Brain (organoid and tissue), 1 donor: Measurements from ENCODE around the gene ATP5MC2. TPM values are rescaled to one million over a fixed set of nuclear protein-coding genes. Genes with fewer than 3 reads are reported as not detected.

Source experiments
- polyA plus RNA-seq: library from polyadenylated mRNA; stranded (reverse); fragments of 350-450 nt; fragmentation: Illumina TruSeq; extraction: RNeasy Lipid Tissue Mini Kit (QIAGEN cat#74804); gene quantifications from one replicate; pipeline ENCODE4 v1.2.3, GENCODE V29; 2015; ENCODE audit warnings: low read depth, low replicate concordance; ENCODE audit not compliant: insufficient read depth

Gene ATP5MC2
- polyA plus RNA-seq, 1 donor from 2014 or later, result 614 TPM

Other genes starting within 250 kb of the ATP5MC2 start
- 109 TPM for gene PRR13, start 234.3 kb downstream of the ATP5MC2 start, polyA plus RNA-seq
- gene PCBP2, start 224.0 kb downstream of the ATP5MC2 start, polyA plus RNA-seq, result 1,093 TPM
- gene MAP3K12, start 176.6 kb downstream of the ATP5MC2 start, polyA plus RNA-seq, result 16.8 TPM
- gene TARBP2, start 174.8 kb downstream of the ATP5MC2 start, polyA plus RNA-seq, result 19.4 TPM
- gene NPFF, start 168.6 kb downstream of the ATP5MC2 start, polyA plus RNA-seq, result not detected
- gene ATF7, start 49.7 kb downstream of the ATP5MC2 start, polyA plus RNA-seq, result 36.2 TPM
- gene CALCOCO1, start 51.4 kb upstream of the ATP5MC2 start, polyA plus RNA-seq, result 122 TPM
- not detected for gene CISTR, start 75.9 kb upstream of the ATP5MC2 start, polyA plus RNA-seq